Lower leg skin (tissue), 4 donors: ENCODE results near the gene ADAMTS14. TPM values are rescaled to one million over a fixed set of nuclear protein-coding genes. Genes with fewer than 3 reads are reported as not detected.

Source experiments
- DNase-seq, 2 donors: peaks; one replicate each; pipeline ENCODE4 v3.0.0-alpha.2; 2019; ENCODE audit warnings: low spot score in 2 of 2
- H3K4me3 ChIP-seq: fragments of 200-600 bp; sonication (generic); 2 replicates; pipeline ENCODE4 v1.5.1; 2017; ENCODE audit warnings: mild to moderate bottlenecking, low read depth; ENCODE audit not compliant: poor library complexity, severe bottlenecking
- CTCF ChIP-seq, 3 donors: fragments of 450-650 bp; IDR thresholded peaks; one replicate each; pipeline ENCODE4 v1.5.1; 2016; ENCODE audit warnings: antibody characterized with exemption in 3 of 3, mild to moderate bottlenecking in 3 of 3, moderate library complexity in 2 of 3
- POLR2A ChIP-seq, 2 donors: fragments of 450-650 bp; IDR thresholded peaks; one replicate each; pipeline ENCODE4 v1.6.1; 2016 to 2017; ENCODE audit warnings: antibody characterized with exemption in 2 of 2, mild to moderate bottlenecking in 1 of 2, moderate library complexity in 1 of 2
- WGBS, 2 donors: methylation state at CpG; one replicate each; pipeline ENCODE4 v1.1.5; 2018; 5-methylcytosine and 5-hydroxymethylcytosine counted together
- intact Hi-C: fragments of 100-400 bp; cut with DNase I; formaldehyde crosslinking; loops from one replicate; pipeline ENCODE4 v1.15.0; 2023; ENCODE audit warnings: low total_unique reads
- total RNA-seq, 4 donors: library from RNA; depleted of rRNA; stranded (reverse); fragments of >200 nt; gene quantifications; one replicate each; pipeline ENCODE4 v1.1.0, GENCODE V29; 2016

ADAMTS14 gene
- total RNA-seq, 4 donors from 2014 or later = 0.22 to 1.0 (median 0.34) TPM; not detected in 1

- DNase-seq = no peak
- intact Hi-C loops = no loop called here
- no peak overlapping the region for H3K4me3 ChIP-seq
- no peak for TF ChIP-seq POLR2A (IDR thresholded peaks at IDR 0.05)
- TF ChIP-seq CTCF (IDR thresholded peaks at IDR 0.05) = no peak
- WGBS, 2 donors = 20 to 23% methylated on average over 5 of the region's 5 CpGs
Observed at GRCh38 chr10:70671619-70672164, 614 bp upstream of the ADAMTS14 start.

GRCh38 chr10:70673043-70673928, 980 bp downstream of the ADAMTS14 start:
- 26 to 29% methylated on average over 14 of the region's 14 CpGs for WGBS, 2 donors
- no peak for DNase-seq
- TF ChIP-seq CTCF (IDR thresholded peaks at IDR 0.05) = no peak
- TF ChIP-seq POLR2A (IDR thresholded peaks at IDR 0.05) = no peak
- H3K4me3 ChIP-seq = peak overlapping the region; percentile 24
- intact Hi-C loops = no loop called here

GRCh38 chr10:70673929-70674559, 1.7 kb downstream of the ADAMTS14 start:
- TF ChIP-seq CTCF (IDR thresholded peaks at IDR 0.05) (no peak), POLR2A (IDR thresholded peaks at IDR 0.05) (no peak)
- DNase-seq = no peak
- intact Hi-C loops = no loop called here

GRCh38 chr10:70674560-70675495, 2.5 kb downstream of the ADAMTS14 start:
- DNase-seq = no peak
- no peak overlapping the region for H3K4me3 ChIP-seq
- intact Hi-C loops = no loop called here
- TF ChIP-seq CTCF (IDR thresholded peaks at IDR 0.05) = no peak
- no peak for TF ChIP-seq POLR2A (IDR thresholded peaks at IDR 0.05)
- WGBS, 2 donors = 58 to 62% methylated on average over 19 to 23 of the region's 24 CpGs

More at GRCh38 chr10:70673929-70674559, 1.7 kb downstream of the ADAMTS14 start:
- no peak overlapping the region for H3K4me3 ChIP-seq
- WGBS, 2 donors = 38 to 56% methylated on average over 11 of the region's 11 CpGs

- intact Hi-C loops = no loop called here
- H3K4me3 ChIP-seq = no peak overlapping the region
- TF ChIP-seq CTCF (IDR thresholded peaks at IDR 0.05) (no peak), POLR2A (IDR thresholded peaks at IDR 0.05) (no peak)
- DNase-seq = no peak
- WGBS, 2 donors = 71 to 73% methylated on average over 14 of the region's 14 CpGs
Observed at GRCh38 chr10:70675496-70676161, 3.3 kb downstream of the ADAMTS14 start.
